GM12892 (cell line): ENCODE measurements around the gene RAPGEF1.

Source experiments
- POLR2A ChIP-seq: IDR thresholded peaks from 2 replicates; pipeline ENCODE4 v1.6.1; 2011; ENCODE audit warnings: low read depth, low read length, control low read depth
- POLR2AphosphoS5 ChIP-seq: IDR thresholded peaks from 2 replicates; pipeline ENCODE4 v1.6.1; 2011; ENCODE audit warnings: low read depth, low read length, control low read depth

DNA sequence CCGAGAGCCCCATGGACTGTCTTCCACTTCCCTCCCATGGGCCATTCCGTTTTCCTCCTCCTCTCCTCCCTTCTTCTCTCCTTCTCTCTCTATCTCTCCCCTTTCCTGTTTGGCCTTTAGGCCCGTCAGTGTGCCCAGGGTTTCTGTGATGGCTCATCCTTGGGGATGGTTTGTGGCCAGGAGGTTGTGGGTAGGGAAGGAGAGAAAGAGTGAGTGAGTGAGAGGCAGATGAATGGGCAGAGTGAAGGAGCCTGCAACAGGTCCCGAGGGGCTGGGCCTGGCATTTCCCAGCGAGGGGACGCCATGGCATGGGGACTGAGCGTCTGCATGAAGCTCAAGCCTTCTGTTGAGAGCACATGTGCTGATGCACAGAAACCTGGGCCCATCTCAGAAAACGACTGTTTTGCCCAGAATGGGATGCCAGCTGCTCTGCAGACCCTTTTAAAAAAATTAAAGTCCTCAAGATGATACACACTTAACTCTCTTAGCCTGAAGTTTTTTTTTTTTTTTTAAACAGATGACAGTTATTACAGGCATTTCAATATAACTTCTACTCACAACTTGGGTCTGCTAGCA, 125.4 kb downstream of the RAPGEF1 start:
- no peak for TF ChIP-seq POLR2AphosphoS5
- TF ChIP-seq POLR2A = no peak
